ENCODE data around the gene BDKRB2. TPM values are rescaled to one million over a fixed set of nuclear protein-coding genes. Genes with fewer than 3 reads are reported as not detected.

BDKRB2 gene
- total and polyA plus RNA-seq, 2 of the 4 experiments (the other 2 are of a cell fraction) = 60.9 to 73.1 TPM

DNA sequence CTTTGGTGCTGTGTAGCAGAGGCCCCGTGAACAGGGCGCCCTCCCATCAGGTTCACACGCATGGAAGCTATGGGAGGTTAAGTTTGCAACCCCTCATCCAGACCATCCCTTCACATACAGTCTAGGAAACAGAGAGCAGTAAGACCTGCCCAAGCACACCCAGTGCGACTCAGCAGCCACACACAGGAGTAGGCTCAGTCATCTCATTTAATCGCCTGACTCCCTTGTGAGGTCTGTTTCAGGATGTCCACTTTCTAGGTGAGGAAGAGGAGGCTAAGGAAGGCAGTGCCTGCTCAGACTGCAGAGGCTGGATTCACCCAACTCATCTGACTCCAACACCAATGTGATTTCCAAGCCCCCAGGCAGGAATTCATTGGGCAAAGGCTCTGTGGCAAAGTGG, 63.3 kb downstream of the BDKRB2 start:
- H3K79me1 ChIP-seq (ENCODE audit: low read depth in 1 of 2, low read length in 2 of 2) = peaks cover 16 to 59% of the 10 kb centered on the region in 2 experiments
- peak overlapping the region; percentile 2 for H2AFZ ChIP-seq (replicated peaks; ENCODE audit: low read length, poor library complexity)
- dilution Hi-C loops (cut with HindIII; ENCODE audit: low sequenced_read_pairs, unreplicated experiment) = no loop called here
- peak overlapping the region; percentile 85 for H3K18ac ChIP-seq (ENCODE audit: low read depth, low read length)
- peak overlapping the region; percentile 79; the same call in 2 of the 3 replicates for H2BK15ac ChIP-seq (ENCODE audit: low read depth, low read length)
- H3K4me1 ChIP-seq (ENCODE audit: control insufficient read depth, insufficient read depth, low read length) = peaks cover 37% of the 10 kb centered on the region
- WGBS, 2 experiments (ENCODE audit: extremely low coverage in 2 of 2, insufficient read length in 1 of 2) = no CpG with 5 or more reads among the region's 5 CpGs
- peak overlapping the region; percentile 95 for H4K91ac ChIP-seq (ENCODE audit: insufficient read depth, low read depth, low read length)
- no peaks in the 10 kb centered on the region for H3K27me3 ChIP-seq (ENCODE audit: control insufficient read depth, insufficient read depth, low read length)
- peaks cover 28% of the 10 kb centered on the region for H3K9me1 ChIP-seq (ENCODE audit: insufficient read depth, low read length)
- peak; percentile 69 for DNase-seq
- CTCF ChIA-PET = interaction anchor here (1.2 kb wide), 1 partner anchor 169 kb away, joined by 4 read pairs; no protein-coding TSS in a partner anchor
- 0 out of 2 replicates have a peak, but pooled peaks cover 2% of the 10 kb centered on the region for H3K9me3 ChIP-seq (ENCODE audit: control insufficient read depth, insufficient read depth, low read length)
- peak overlapping the region; percentile 95 for H3K4ac ChIP-seq (ENCODE audit: low read depth, low read length)
- H2BK120ac ChIP-seq (ENCODE audit: low read depth, low read length) = peak overlapping the region; percentile 89
- H2BK5ac ChIP-seq (ENCODE audit: low read depth, low read length, poor library complexity, severe bottlenecking) = peak overlapping the region; percentile 86
- H3K4me2 ChIP-seq (ENCODE audit: low read depth, low read length) = no peak overlapping the region
- H4K20me1 ChIP-seq (ENCODE audit: insufficient read depth, low read length) = peaks cover 11% of the 10 kb centered on the region
- peak overlapping the region; percentile 95 for H2AK9ac ChIP-seq (replicated peaks; ENCODE audit: low read depth, low read length, poor library complexity)
- no TSS peak for BruUV-seq (replicated peaks)
- peak overlapping the region; percentile 11 for H3K14ac ChIP-seq (replicated peaks; ENCODE audit: low read depth, low read length)
- 0 out of 2 replicates have a peak overlapping the region, but pooled peaks have one; percentile 46 for H3K56ac ChIP-seq (ENCODE audit: extremely low read depth, insufficient read depth, low read length)
- no peak overlapping the region for H3K4me3 ChIP-seq (ENCODE audit: insufficient read depth, low read depth, low read length)
- peak overlapping the region; percentile 54 for H4K5ac ChIP-seq (ENCODE audit: low read depth, low read length)
- H2AK5ac ChIP-seq (ENCODE audit: low read depth, low read length) = peak overlapping the region; percentile 95
- H3K27ac ChIP-seq (ENCODE audit: insufficient read depth, low read length) = peak overlapping the region; percentile 70
- POLR2A ChIA-PET (ENCODE audit: unreplicated experiment) = no interaction called here
- ATAC-seq (ENCODE audit: low read depth) = no peak
- H3K23ac ChIP-seq (ENCODE audit: low read depth, low read length) = peak overlapping the region; percentile 81
- in situ Hi-C loops (cut with MboI; ENCODE audit: low sequenced_read_pairs) = loop anchor here (25.0 kb wide), 1 partner anchor 731 kb away; the partner anchor contains the start of gene GLRX5
- intact Hi-C loops (cut with micrococcal nuclease) = loop anchor here (5.0 to 10.0 kb wide), 2 partner anchors 146 to 733 kb away; partner anchors contain the start of gene GLRX5
- TF ChIP-seq MXI1 (IDR thresholded peaks at IDR 0.05; ENCODE audit: borderline replicate concordance, low read depth, low read length) = no peak
- no peak for TF ChIP-seq POLR2A (IDR thresholded peaks at IDR 0.05; ENCODE audit: low read depth, low read length)
- no peak for TF ChIP-seq FOS (IDR thresholded peaks at IDR 0.05; ENCODE audit: low read depth, low read length)
- no peak for TF ChIP-seq USF2 (IDR thresholded peaks at IDR 0.05; ENCODE audit: low read depth, low read length)
- TF ChIP-seq SMC3 (IDR thresholded peaks at IDR 0.05; ENCODE audit: low read depth, low read length) = no peak
- no peak for TF ChIP-seq RAD21 (IDR thresholded peaks at IDR 0.05; ENCODE audit: low read length)
- TF ChIP-seq, protein P1, sequence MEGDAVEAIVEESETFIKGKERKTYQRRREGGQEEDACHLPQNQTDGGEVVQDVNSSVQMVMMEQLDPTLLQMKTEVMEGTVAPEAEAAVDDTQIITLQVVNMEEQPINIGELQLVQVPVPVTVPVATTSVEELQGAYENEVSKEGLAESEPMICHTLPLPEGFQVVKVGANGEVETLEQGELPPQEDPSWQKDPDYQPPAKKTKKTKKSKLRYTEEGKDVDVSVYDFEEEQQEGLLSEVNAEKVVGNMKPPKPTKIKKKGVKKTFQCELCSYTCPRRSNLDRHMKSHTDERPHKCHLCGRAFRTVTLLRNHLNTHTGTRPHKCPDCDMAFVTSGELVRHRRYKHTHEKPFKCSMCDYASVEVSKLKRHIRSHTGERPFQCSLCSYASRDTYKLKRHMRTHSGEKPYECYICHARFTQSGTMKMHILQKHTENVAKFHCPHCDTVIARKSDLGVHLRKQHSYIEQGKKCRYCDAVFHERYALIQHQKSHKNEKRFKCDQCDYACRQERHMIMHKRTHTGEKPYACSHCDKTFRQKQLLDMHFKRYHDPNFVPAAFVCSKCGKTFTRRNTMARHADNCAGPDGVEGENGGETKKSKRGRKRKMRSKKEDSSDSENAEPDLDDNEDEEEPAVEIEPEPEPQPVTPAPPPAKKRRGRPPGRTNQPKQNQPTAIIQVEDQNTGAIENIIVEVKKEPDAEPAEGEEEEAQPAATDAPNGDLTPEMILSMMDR (conservative IDR thresholded peaks at IDR 0.05; ENCODE audit: low read depth, low read length) = no peak
- no peak for TF ChIP-seq CHD1 (IDR thresholded peaks at IDR 0.05; ENCODE audit: low read depth, low read length)
- TF ChIP-seq CEBPB (IDR thresholded peaks at IDR 0.05; ENCODE audit: low read depth, low read length) = no peak
- no peak for TF ChIP-seq MAZ (IDR thresholded peaks at IDR 0.05; ENCODE audit: borderline replicate concordance, low read depth, low read length)
- no peak for TF ChIP-seq MAFK (IDR thresholded peaks at IDR 0.05; ENCODE audit: low read depth, low read length)
- TF ChIP-seq NFE2L2 (IDR thresholded peaks at IDR 0.05; ENCODE audit: low read depth, low read length) = no peak
- TF ChIP-seq BHLHE40 (IDR thresholded peaks at IDR 0.05; ENCODE audit: low read depth, low read length) = no peak
- TF ChIP-seq, protein P2, sequence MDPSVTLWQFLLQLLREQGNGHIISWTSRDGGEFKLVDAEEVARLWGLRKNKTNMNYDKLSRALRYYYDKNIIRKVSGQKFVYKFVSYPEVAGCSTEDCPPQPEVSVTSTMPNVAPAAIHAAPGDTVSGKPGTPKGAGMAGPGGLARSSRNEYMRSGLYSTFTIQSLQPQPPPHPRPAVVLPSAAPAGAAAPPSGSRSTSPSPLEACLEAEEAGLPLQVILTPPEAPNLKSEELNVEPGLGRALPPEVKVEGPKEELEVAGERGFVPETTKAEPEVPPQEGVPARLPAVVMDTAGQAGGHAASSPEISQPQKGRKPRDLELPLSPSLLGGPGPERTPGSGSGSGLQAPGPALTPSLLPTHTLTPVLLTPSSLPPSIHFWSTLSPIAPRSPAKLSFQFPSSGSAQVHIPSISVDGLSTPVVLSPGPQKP (IDR thresholded peaks at IDR 0.05; ENCODE audit: borderline replicate concordance, low read depth, low read length) = no peak
- TF ChIP-seq RCOR1 (IDR thresholded peaks at IDR 0.05; ENCODE audit: insufficient replicate concordance, low read length) = no peak
- TF ChIP-seq RFX5 (IDR thresholded peaks at IDR 0.05; ENCODE audit: low read depth, low read length) = no peak
- peak overlapping the region; percentile 67 to 88 for H4K8ac ChIP-seq (ENCODE audit: low read depth in 2 of 2, low read length in 2 of 2)
- H2BK20ac ChIP-seq (ENCODE audit: low read depth, low read length) = peak overlapping the region; percentile 98
- peaks cover 42% of the 10 kb centered on the region for H3K36me3 ChIP-seq (ENCODE audit: control insufficient read depth, insufficient read depth, low read length)
- 0 out of 2 replicates have a peak overlapping the region, but pooled peaks have one; percentile 3 for H3K9ac ChIP-seq (ENCODE audit: low read depth, low read length)

All from IMR-90 (cell line).